ENCODE results near the gene TXNDC12.

TXNDC12 gene

DNA sequence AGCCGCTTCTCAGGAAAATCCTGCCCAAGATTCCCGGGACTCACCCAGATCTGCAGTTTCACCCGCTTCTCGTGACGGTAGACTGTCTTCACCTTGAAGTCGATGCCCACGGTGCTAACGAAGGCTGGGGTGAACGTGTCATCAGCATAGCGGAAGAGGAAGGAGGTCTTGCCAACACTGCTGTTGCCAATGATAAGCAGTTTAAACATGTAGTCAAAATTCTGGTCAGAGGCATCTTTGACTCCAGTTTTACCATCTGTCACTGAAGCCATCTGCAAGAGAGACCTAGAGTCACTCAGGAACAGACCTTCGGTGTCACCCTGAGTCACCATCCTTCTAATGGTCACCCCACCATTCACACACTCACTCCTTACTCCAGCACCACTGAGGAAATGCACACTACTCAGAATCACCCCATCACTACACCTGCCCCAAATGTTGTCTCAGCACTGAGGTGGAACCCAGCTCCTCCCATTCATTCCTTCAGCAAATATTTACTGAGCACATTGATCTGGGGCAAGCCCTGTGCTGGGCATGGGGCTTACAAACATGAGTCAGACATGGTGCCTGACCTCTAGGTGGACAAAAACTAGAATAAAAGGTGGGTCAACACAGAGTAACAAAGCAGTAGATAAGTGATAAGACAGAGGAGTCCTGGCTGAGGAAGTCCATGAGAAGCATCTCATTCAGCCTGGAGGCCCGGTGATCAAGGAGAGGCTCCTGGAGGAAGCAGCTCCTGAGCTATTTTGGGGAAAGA, 78.0 kb downstream of the TXNDC12 start:
- H3K27ac ChIP-seq (ENCODE audit: low read length): no peak overlapping the region
- no peaks in the 10 kb centered on the region for H3K36me3 ChIP-seq (ENCODE audit: insufficient read depth, low read length)
- H2AFZ ChIP-seq (ENCODE audit: low read depth, low read length): no peak overlapping the region
- H3K4me3 ChIP-seq (ENCODE audit: low read depth in 1 of 2, low read length in 2 of 2): no peak overlapping the region
- H3K79me2 ChIP-seq (ENCODE audit: insufficient read depth, low read length): no peaks in the 10 kb centered on the region
- H3K27me3 ChIP-seq (ENCODE audit: insufficient read depth, low read length, poor library complexity): no peaks in the 10 kb centered on the region
- TF ChIP-seq, protein P1, sequence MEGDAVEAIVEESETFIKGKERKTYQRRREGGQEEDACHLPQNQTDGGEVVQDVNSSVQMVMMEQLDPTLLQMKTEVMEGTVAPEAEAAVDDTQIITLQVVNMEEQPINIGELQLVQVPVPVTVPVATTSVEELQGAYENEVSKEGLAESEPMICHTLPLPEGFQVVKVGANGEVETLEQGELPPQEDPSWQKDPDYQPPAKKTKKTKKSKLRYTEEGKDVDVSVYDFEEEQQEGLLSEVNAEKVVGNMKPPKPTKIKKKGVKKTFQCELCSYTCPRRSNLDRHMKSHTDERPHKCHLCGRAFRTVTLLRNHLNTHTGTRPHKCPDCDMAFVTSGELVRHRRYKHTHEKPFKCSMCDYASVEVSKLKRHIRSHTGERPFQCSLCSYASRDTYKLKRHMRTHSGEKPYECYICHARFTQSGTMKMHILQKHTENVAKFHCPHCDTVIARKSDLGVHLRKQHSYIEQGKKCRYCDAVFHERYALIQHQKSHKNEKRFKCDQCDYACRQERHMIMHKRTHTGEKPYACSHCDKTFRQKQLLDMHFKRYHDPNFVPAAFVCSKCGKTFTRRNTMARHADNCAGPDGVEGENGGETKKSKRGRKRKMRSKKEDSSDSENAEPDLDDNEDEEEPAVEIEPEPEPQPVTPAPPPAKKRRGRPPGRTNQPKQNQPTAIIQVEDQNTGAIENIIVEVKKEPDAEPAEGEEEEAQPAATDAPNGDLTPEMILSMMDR (IDR thresholded peaks at IDR 0.05; ENCODE audit: borderline replicate concordance, extremely low read depth, low read length, poor library complexity, severe bottlenecking): no peak
- TF ChIP-seq EZH2 (IDR thresholded peaks at IDR 0.05; ENCODE audit: borderline replicate concordance, low read depth, low read length, severe bottlenecking): no peak
- no peaks in the 10 kb centered on the region for H4K20me1 ChIP-seq (ENCODE audit: insufficient read depth, low read length)
- ATAC-seq (ENCODE audit: insufficient read depth, low read depth) (no peak), DNase-seq (no peak)
- H3K9ac ChIP-seq (ENCODE audit: low read depth, low read length): no peak overlapping the region
- H3K9me3 ChIP-seq (ENCODE audit: insufficient read depth, low read length, severe bottlenecking): no peaks in the 10 kb centered on the region
- no peak overlapping the region for H3K4me2 ChIP-seq (ENCODE audit: insufficient read depth, low read length)
- no peaks in the 10 kb centered on the region for H3K4me1 ChIP-seq (ENCODE audit: insufficient read depth, low read length)

GRCh38 chr1:51973587-51974474, 81.2 kb downstream of the TXNDC12 start:
- no peaks in the 10 kb centered on the region for H3K9me3 ChIP-seq (ENCODE audit: insufficient read depth, low read length, severe bottlenecking)
- no peaks in the 10 kb centered on the region for H3K4me1 ChIP-seq (ENCODE audit: insufficient read depth, low read length)
- H3K9ac ChIP-seq (ENCODE audit: low read depth, low read length): no peak overlapping the region
- no peak overlapping the region for H2AFZ ChIP-seq (ENCODE audit: low read depth, low read length)
- no peaks in the 10 kb centered on the region for H3K79me2 ChIP-seq (ENCODE audit: insufficient read depth, low read length)
- H4K20me1 ChIP-seq (ENCODE audit: insufficient read depth, low read length): no peaks in the 10 kb centered on the region
- no peaks in the 10 kb centered on the region for H3K27me3 ChIP-seq (ENCODE audit: insufficient read depth, low read length, poor library complexity)
- H3K36me3 ChIP-seq (ENCODE audit: insufficient read depth, low read length): no peaks in the 10 kb centered on the region
- H3K4me3 ChIP-seq (ENCODE audit: low read depth in 1 of 2, low read length in 2 of 2): no peak overlapping the region
- no peak overlapping the region for H3K27ac ChIP-seq (ENCODE audit: low read length)
- TF ChIP-seq, protein P1 (IDR thresholded peaks at IDR 0.05; ENCODE audit: borderline replicate concordance, extremely low read depth, low read length, poor library complexity, severe bottlenecking): no peak
- TF ChIP-seq EZH2 (IDR thresholded peaks at IDR 0.05; ENCODE audit: borderline replicate concordance, low read depth, low read length, severe bottlenecking): no peak
- no peak for ATAC-seq (ENCODE audit: insufficient read depth, low read depth)
- no peak overlapping the region for H3K4me2 ChIP-seq (ENCODE audit: insufficient read depth, low read length)
- DNase-seq: no peak

Data from DND-41 (cell line).